ENCODE data around the gene PPP1R13B.

DNA sequence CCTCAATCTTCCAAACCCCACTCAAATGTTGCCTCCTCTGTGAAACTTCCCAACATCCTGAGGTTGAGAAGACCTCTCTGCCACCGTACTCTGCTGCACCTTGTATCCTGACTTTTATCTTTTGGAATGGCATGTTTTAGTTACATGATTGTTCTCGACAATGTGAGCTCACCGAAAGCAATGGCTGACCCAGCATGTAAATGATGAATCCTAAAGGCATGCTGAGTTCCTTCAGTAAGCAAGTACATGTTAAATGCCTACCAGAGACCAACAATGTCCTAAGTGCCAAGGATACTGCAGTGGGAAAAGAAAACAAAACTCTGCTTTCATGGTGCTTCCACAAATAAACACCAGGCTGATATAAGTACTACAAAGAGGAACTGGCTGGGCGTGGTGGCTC is 13.7 kb downstream of the PPP1R13B start:
- TF ChIP-seq, protein P1, sequence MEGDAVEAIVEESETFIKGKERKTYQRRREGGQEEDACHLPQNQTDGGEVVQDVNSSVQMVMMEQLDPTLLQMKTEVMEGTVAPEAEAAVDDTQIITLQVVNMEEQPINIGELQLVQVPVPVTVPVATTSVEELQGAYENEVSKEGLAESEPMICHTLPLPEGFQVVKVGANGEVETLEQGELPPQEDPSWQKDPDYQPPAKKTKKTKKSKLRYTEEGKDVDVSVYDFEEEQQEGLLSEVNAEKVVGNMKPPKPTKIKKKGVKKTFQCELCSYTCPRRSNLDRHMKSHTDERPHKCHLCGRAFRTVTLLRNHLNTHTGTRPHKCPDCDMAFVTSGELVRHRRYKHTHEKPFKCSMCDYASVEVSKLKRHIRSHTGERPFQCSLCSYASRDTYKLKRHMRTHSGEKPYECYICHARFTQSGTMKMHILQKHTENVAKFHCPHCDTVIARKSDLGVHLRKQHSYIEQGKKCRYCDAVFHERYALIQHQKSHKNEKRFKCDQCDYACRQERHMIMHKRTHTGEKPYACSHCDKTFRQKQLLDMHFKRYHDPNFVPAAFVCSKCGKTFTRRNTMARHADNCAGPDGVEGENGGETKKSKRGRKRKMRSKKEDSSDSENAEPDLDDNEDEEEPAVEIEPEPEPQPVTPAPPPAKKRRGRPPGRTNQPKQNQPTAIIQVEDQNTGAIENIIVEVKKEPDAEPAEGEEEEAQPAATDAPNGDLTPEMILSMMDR (conservative IDR thresholded peaks at IDR 0.05; ENCODE audit: low read length) = no peak
- TF ChIP-seq EZH2phosphoT487 (IDR thresholded peaks at IDR 0.05; ENCODE audit: borderline replicate concordance, low read depth, low read length) = no peak
